Measurements from ENCODE around the gene TNN.
A peak's percentile ranks its signal among the peaks of the same experiment; 100 is the strongest.

The TNN gene

DNA sequence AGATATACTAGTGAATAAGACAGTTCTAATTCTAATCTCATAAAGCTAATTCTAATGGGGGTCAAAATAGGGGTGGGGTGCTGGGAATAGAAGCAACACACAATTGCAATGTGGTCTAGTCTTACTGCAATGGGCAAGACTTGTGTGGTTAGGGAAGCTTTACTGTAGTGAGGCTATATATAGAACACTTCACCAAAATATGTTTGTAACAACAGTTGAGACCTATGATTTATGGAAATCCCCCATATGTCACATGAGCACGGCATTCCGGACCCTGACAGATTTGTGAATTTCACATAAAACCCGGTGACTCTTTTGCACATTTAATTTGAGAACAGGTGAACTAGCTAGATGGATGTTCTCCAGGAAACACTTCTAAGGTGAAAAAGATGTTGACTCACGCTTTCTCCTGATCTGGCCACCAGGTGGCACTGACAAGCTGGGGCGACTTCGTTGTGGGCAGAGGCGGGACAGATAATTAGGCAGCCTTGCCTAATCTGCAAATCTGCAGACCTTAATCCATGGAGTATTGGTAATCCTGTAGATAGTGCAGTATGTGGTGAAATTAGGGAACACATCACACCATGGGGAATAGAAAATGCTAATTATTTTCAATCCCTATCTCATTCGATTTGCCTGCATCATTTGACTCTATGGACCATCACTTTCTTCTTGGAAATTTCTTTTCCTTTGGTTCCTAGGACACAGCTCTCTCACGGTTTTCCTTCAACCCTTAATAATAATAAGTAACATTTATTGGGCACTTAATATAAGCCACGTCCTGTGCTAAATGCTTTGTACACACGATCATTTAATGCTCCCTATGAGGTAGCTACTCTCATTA lies 87.2 kb downstream of the TNN start:
- DNase-seq (ENCODE audit: low read depth in 2 of 2), result peak; percentile 48 to 59
- no peak overlapping the region for H3K4me3 ChIP-seq (replicated peaks in 1 of 2; ENCODE audit: low read depth in 2 of 2, low read length in 2 of 2)
- TF ChIP-seq, protein P1, sequence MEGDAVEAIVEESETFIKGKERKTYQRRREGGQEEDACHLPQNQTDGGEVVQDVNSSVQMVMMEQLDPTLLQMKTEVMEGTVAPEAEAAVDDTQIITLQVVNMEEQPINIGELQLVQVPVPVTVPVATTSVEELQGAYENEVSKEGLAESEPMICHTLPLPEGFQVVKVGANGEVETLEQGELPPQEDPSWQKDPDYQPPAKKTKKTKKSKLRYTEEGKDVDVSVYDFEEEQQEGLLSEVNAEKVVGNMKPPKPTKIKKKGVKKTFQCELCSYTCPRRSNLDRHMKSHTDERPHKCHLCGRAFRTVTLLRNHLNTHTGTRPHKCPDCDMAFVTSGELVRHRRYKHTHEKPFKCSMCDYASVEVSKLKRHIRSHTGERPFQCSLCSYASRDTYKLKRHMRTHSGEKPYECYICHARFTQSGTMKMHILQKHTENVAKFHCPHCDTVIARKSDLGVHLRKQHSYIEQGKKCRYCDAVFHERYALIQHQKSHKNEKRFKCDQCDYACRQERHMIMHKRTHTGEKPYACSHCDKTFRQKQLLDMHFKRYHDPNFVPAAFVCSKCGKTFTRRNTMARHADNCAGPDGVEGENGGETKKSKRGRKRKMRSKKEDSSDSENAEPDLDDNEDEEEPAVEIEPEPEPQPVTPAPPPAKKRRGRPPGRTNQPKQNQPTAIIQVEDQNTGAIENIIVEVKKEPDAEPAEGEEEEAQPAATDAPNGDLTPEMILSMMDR (IDR thresholded peaks at IDR 0.05; ENCODE audit: low read depth, low read length), result peak; percentile 84

DNA sequence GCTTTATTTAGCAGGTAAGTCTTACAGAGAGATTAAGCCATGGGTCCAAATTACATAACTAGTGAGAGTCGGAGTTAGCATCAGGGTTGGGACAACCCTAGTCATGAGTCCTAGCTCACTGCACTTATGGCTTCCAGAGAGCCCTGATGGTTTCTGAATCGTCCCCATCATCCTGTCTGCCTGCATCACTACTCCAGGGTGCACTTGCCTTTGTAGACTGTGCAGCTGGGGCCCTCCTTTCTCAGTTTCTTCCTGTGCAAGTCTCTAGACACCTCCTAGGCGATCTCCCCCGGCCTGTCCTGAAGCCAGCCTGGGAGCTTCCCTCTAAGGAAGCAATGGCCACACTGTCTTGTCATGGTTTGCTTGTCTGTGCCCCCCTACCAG lies 87.8 kb downstream of the TNN start:
- H3K4me3 ChIP-seq (replicated peaks in 1 of 2; ENCODE audit: low read depth in 2 of 2, low read length in 2 of 2), result no peak overlapping the region
- no peak for DNase-seq (ENCODE audit: low read depth in 2 of 2)
- TF ChIP-seq, protein P1 (IDR thresholded peaks at IDR 0.05; ENCODE audit: low read depth, low read length), result no peak

DNA sequence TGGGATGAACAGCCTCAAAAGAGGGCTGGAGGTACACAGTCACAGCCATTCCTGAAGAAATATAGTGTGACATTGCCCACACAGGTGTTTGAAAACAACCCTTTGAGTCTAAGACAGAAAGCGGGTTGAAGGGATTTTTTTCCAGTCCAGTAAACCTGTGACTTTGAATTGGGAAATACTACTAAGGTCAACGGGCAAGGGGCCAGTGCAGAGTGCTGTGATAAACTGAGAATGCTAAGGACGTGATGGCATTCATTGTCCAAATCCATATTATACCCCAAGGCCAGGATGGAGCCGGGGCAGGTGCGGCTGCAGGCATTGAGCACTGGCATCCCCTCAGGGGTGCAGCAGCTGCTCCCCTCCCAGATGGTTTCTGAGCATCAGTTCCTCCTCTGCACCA lies 88.3 kb downstream of the TNN start:
- TF ChIP-seq, protein P1 (IDR thresholded peaks at IDR 0.05; ENCODE audit: low read depth, low read length), result no peak
- no peak for DNase-seq (ENCODE audit: low read depth in 2 of 2)
- no peak overlapping the region for H3K4me3 ChIP-seq (replicated peaks in 1 of 2; ENCODE audit: low read depth in 2 of 2, low read length in 2 of 2)

DNA sequence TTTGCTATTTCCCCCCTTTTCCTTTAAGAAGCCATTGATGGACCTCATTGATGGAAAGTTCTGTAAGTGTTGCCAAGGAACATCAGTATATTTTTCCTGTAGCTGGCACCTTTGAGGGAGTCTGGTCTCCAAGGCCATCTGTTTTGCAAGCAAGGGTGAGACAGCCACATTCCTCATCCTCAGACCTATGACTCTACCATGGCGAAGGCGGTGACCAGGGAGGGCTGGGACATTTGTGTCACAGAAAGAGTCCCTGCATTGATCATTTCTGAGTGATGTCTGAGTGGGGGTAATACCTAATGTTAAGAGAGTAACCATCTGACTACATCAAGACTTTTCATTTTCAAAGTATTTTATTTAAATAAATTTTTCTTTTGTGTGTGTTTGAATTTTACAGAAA lies 89.6 kb downstream of the TNN start:
- no peak for DNase-seq (ENCODE audit: low read depth in 2 of 2)
- TF ChIP-seq, protein P1 (IDR thresholded peaks at IDR 0.05; ENCODE audit: low read depth, low read length), result no peak
- no peak overlapping the region for H3K4me3 ChIP-seq (replicated peaks in 1 of 2; ENCODE audit: low read depth in 2 of 2, low read length in 2 of 2)

DNA sequence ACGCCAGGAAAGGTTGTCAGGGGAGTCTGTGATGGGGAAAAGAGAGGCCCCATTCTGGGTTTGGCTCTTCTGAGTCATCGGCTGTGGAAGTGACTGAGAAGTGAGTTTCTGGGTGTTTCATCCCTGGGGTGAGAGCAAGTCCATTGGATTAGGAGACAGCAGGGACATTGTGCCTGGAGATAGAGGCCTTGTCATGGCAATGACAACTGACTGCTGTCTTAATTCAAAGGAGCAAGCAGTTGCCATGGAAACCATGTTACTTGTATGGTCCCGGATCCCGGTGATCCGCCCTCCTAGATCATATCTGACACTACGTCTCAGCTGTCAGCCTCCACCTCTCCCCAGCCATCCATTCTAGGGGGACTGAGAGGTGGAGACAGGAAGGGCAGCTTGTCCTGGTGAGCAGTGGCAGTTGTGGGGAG lies 90.5 kb downstream of the TNN start:
- no peak overlapping the region for H3K4me3 ChIP-seq (replicated peaks in 1 of 2; ENCODE audit: low read depth in 2 of 2, low read length in 2 of 2)
- TF ChIP-seq, protein P1 (IDR thresholded peaks at IDR 0.05; ENCODE audit: low read depth, low read length), result no peak
- DNase-seq (ENCODE audit: low read depth in 2 of 2), result peak in 1 of 2 donors; percentile 18

DNA sequence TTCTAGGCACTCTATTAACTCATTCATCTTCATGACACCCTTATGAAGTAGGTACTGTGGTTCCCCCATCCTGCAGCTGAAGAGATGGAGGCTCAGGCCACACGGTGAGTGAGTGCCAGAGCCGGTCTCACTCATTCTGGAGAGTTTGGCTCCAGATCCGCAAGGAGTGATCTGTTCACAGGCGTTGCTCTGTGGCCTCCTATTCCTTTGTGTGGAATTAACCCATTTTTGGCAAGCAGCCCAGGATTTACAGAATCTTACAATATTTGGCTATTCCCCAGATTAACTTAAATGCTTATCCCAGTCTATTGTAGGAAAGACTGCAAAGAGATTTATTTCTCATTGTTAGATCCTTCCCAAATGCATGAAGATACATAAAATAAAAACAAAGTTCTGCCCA lies 95.3 kb downstream of the TNN start:
- no peak overlapping the region for H3K4me3 ChIP-seq (replicated peaks in 1 of 2; ENCODE audit: low read depth in 2 of 2, low read length in 2 of 2)
- peak; percentile 17 to 48 for DNase-seq (ENCODE audit: low read depth in 2 of 2)
- TF ChIP-seq, protein P1 (IDR thresholded peaks at IDR 0.05; ENCODE audit: low read depth, low read length), result no peak

Data from cardiac fibroblast (primary cell).